Lung (tissue), 12 donors: ENCODE data around the gene CLSTN2. TPM values are rescaled to one million over a fixed set of nuclear protein-coding genes. Genes with fewer than 3 reads are reported as not detected.

Experiments used
- ATAC-seq: fragments of 200-7000 bp; cut with Tn5 transposase; one replicate; pipeline ENCODE4 v1.9.1; 2020; ENCODE audit warnings: moderate number of reproducible peaks; ENCODE audit not compliant: insufficient read depth, low FRiP score
- DNase-seq, 3 donors: peaks; one replicate each; pipeline ENCODE4 v3.0.0-alpha.2; 2013 to 2017
- H3K27ac ChIP-seq, 2 donors: one replicate each; pipeline ENCODE4 v1.5.1; 2013; ENCODE audit warnings: mild to moderate bottlenecking in 2 of 2, moderate library complexity in 2 of 2, control low read depth in 1 of 2, inconsistent platforms in 1 of 2, low read depth in 1 of 2, low read length in 1 of 2
- H3K27me3 ChIP-seq, 3 donors: one replicate each; pipeline ENCODE4 v1.5.1; 2013; ENCODE audit warnings: low read length in 2 of 3; ENCODE audit not compliant: control insufficient read depth in 3 of 3, insufficient read depth in 3 of 3
- H3K36me3 ChIP-seq, 4 donors: one replicate each; pipeline ENCODE4 v1.5.1; 2013; ENCODE audit warnings: low read length in 4 of 4, mild to moderate bottlenecking in 1 of 4, moderate library complexity in 1 of 4; ENCODE audit not compliant: control insufficient read depth in 4 of 4, insufficient read depth in 4 of 4
- H3K4me1 ChIP-seq, 5 donors: one replicate each; pipeline ENCODE4 v1.5.1; 2013; ENCODE audit warnings: low read length in 5 of 5, mild to moderate bottlenecking in 2 of 5, moderate library complexity in 1 of 5; ENCODE audit not compliant: control insufficient read depth in 5 of 5, insufficient read depth in 5 of 5
- H3K4me3 ChIP-seq: one replicate; pipeline ENCODE4 v1.5.1; 2013; ENCODE audit warnings: mild to moderate bottlenecking, control low read depth, moderate library complexity
- H3K9ac ChIP-seq, 2 donors: one replicate each; pipeline ENCODE4 v1.5.1; 2013; ENCODE audit warnings: low read length in 2 of 2, control low read depth in 1 of 2; ENCODE audit not compliant: insufficient read depth in 1 of 2
- H3K9me3 ChIP-seq, 4 donors: one replicate each; pipeline ENCODE4 v1.5.1; 2013; ENCODE audit warnings: low read length in 3 of 4, mild to moderate bottlenecking in 1 of 4, moderate library complexity in 1 of 4; ENCODE audit not compliant: control insufficient read depth in 4 of 4, insufficient read depth in 3 of 4
- CTCF ChIP-seq: IDR thresholded peaks from 2 replicates; pipeline ENCODE4 v1.5.1; 2012; ENCODE audit warnings: mild to moderate bottlenecking; ENCODE audit errors: control extremely low read depth, extremely low read depth
- WGBS, 2 donors: extraction: QIAGEN DNeasy Blood & Tissue Kit; methylation state at CpG; one replicate each; pipeline ENCODE4 v1.1.7; 2013; 5-methylcytosine and 5-hydroxymethylcytosine counted together
- polyA plus RNA-seq, 2 donors: library from polyadenylated mRNA; stranded (reverse); fragments of 200-250 nt; gene quantifications; one replicate each; pipeline ENCODE4 v1.2.1, GENCODE V29; 2013
- total RNA-seq, 2 donors: library from RNA; depleted of rRNA in 1 of 2; stranded (reverse); fragments of >200 nt in 1 of 2; gene quantifications; one replicate each; pipeline ENCODE4 v1.2.1, GENCODE V29; 2014 to 2021
- donor health status: control.
- donor health status: control.
- donor health status: Bipolar disorder and iron deficiency.
- donor health status: healthy.
- donor health status: DM: yes; HTN: yes; CAD: no.

CLSTN2 gene
- total and polyA plus RNA-seq, 4 donors, result 0.07 to 2.4 (median 1.3) TPM

GRCh38 chr3:140176526-140176925 lies 241.5 kb downstream of the CLSTN2 start:
- Histone ChIP-seq H3K4me3 (no peak overlapping the region), H3K27me3 (no peaks in the 10 kb centered on the region), H3K9me3 (no peaks in the 10 kb centered on the region), H3K4me1 (no peaks in the 10 kb centered on the region), H3K36me3 (no peaks in the 10 kb centered on the region), H3K9ac (no peak overlapping the region), H3K27ac (no peak overlapping the region)
- TF ChIP-seq CTCF, result no peak
- ATAC-seq (no peak), DNase-seq (no peak)
- WGBS, 2 donors, result 75 to 86% methylated on average over 4 of the region's 4 CpGs

GRCh38 chr3:140177943-140178342 lies 243.0 kb downstream of the CLSTN2 start:
- WGBS, 2 donors, result 74 to 88% methylated on average over 3 of the region's 3 CpGs
- no peak overlapping the region for H3K27ac ChIP-seq
- H3K36me3 ChIP-seq, result no peaks in the 10 kb centered on the region
- no peaks in the 10 kb centered on the region for H3K9me3 ChIP-seq
- TF ChIP-seq CTCF, result no peak
- DNase-seq (no peak), ATAC-seq (no peak)
- H3K27me3 ChIP-seq, result no peaks in the 10 kb centered on the region
- H3K9ac ChIP-seq, result no peak overlapping the region
- H3K4me1 ChIP-seq, result no peaks in the 10 kb centered on the region
- H3K4me3 ChIP-seq, result no peak overlapping the region

- no peaks in the 10 kb centered on the region for H3K9me3 ChIP-seq
- DNase-seq, result no peak
- H3K27me3 ChIP-seq, result no peaks in the 10 kb centered on the region
- 75 to 88% methylated on average over 5 of the region's 5 CpGs for WGBS, 2 donors
- no peaks in the 10 kb centered on the region for H3K4me1 ChIP-seq
- no peak for ATAC-seq
- no peak for TF ChIP-seq CTCF
- H3K4me3 ChIP-seq, result no peak overlapping the region
- no peak overlapping the region for H3K27ac ChIP-seq
- H3K36me3 ChIP-seq, result no peaks in the 10 kb centered on the region
- H3K9ac ChIP-seq, result no peak overlapping the region
These were observed 243.5 kb downstream of the CLSTN2 start for GRCh38 chr3:140178482-140178881.

- no peak overlapping the region for H3K9ac ChIP-seq
- H3K9me3 ChIP-seq, result no peaks in the 10 kb centered on the region
- DNase-seq (no peak), ATAC-seq (no peak)
- H3K27ac ChIP-seq, result no peak overlapping the region
- 68 to 72% methylated on average over 1 of the region's 1 CpG for WGBS, 2 donors
- TF ChIP-seq CTCF, result no peak
- H3K4me1 ChIP-seq, result peaks cover 0 to 2% (median 0%) of the 10 kb centered on the region in 5 donors
- H3K4me3 ChIP-seq, result no peak overlapping the region
- peaks cover 0 to 5% (median 0%) of the 10 kb centered on the region in 3 donors for H3K27me3 ChIP-seq
- no peaks in the 10 kb centered on the region for H3K36me3 ChIP-seq
These were observed 245.6 kb downstream of the CLSTN2 start for GRCh38 chr3:140180603-140181002.
